ENCODE results near the gene PALD1.

Gene PALD1

DNA sequence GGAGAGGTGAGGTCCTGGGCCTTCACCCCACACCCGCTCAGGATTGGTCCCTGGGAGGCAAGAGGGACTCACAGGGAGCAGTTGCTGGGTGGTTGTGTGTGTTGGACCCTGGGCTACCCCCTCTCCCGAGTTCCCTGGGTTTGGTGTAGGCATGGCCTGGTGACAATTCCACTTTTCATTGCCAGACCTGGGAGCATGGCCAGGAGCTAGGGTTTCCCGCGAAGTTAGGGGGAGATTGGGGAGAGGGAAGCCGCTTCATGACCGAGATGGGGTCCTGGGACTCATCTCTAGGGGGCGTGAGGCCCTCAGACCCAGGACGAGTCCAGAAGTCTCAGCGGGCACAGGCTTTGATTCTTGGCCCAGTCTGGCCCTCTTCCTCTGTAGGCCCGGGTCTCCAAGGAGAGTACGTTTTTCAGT lies 606 bp downstream of the PALD1 start:
- no peaks in the 10 kb centered on the region for H3K27me3 ChIP-seq (ENCODE audit: low read length)

DNA sequence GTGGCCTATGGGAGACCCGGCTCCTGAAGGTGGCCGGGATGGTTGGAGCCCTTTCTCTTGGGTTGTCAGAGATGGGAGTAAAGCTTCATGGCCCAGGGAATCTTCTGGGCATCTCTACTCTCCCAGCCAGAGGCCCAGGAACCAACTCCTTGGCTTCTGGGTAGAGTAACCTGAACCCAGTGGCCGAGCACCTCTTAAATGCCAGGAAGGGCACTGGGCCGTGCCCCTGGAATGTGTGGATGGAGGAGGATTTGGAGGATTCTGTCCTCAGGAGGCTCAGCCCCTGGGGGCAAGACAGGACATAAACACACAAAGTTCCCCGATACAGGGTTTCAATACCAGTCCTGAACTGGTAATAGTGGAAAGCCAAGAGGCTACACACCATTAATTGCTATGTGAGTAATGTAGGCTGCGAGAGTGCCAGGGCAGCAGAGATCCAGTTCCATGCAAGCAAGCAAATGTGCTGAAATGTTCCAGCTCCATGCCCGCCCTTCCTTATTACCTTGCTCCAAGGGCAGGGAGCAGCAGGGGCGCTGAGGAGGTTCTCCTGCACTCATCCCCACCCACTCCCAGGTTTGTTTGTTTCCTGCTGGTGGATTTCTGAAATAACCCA lies 1.2 kb downstream of the PALD1 start:
- H3K9me3 ChIP-seq (ENCODE audit: insufficient read depth, low read length) = no peaks in the 10 kb centered on the region
- H4K20me1 ChIP-seq (ENCODE audit: low read depth, low read length) = no peaks in the 10 kb centered on the region
- H3K4me2 ChIP-seq (ENCODE audit: low read depth, low read length, poor library complexity, severe bottlenecking) = peak overlapping the region; percentile 95
- H3K27me3 ChIP-seq (ENCODE audit: low read length) = no peaks in the 10 kb centered on the region
- H3K79me2 ChIP-seq (ENCODE audit: insufficient read depth, low read length) = peaks cover 47% of the 10 kb centered on the region
- TF ChIP-seq, protein P1, sequence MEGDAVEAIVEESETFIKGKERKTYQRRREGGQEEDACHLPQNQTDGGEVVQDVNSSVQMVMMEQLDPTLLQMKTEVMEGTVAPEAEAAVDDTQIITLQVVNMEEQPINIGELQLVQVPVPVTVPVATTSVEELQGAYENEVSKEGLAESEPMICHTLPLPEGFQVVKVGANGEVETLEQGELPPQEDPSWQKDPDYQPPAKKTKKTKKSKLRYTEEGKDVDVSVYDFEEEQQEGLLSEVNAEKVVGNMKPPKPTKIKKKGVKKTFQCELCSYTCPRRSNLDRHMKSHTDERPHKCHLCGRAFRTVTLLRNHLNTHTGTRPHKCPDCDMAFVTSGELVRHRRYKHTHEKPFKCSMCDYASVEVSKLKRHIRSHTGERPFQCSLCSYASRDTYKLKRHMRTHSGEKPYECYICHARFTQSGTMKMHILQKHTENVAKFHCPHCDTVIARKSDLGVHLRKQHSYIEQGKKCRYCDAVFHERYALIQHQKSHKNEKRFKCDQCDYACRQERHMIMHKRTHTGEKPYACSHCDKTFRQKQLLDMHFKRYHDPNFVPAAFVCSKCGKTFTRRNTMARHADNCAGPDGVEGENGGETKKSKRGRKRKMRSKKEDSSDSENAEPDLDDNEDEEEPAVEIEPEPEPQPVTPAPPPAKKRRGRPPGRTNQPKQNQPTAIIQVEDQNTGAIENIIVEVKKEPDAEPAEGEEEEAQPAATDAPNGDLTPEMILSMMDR (IDR thresholded peaks at IDR 0.05; ENCODE audit: insufficient read depth, low read length, poor library complexity, severe bottlenecking) = no peak
- no peak for TF ChIP-seq EZH2phosphoT487 (conservative IDR thresholded peaks at IDR 0.05; ENCODE audit: low read length)
- no peak overlapping the region for H2AFZ ChIP-seq (ENCODE audit: low read depth, low read length, severe bottlenecking)
- peak overlapping the region; percentile 96 for H3K27ac ChIP-seq (ENCODE audit: low read depth, low read length)
- H3K4me3 ChIP-seq (ENCODE audit: insufficient read depth, low read length, poor library complexity, severe bottlenecking) = peak overlapping the region; percentile 80
- H3F3A ChIP-seq (ENCODE audit: insufficient read depth) = peaks cover 55% of the 10 kb centered on the region
- H3K36me3 ChIP-seq (ENCODE audit: low read length) = no peaks in the 10 kb centered on the region; the same call in 1 of the 2 replicates
- no peaks in the 10 kb centered on the region for H3K9me2 ChIP-seq (replicated peaks; ENCODE audit: insufficient read depth, low read length)
- H3K9ac ChIP-seq (ENCODE audit: low read length) = peak overlapping the region; percentile 91

More for the DNA sequence above, 606 bp downstream of the PALD1 start:
- Histone ChIP-seq H3K36me3 (ENCODE audit: low read length) (no peaks in the 10 kb centered on the region), H3K4me2 (ENCODE audit: low read depth, low read length, poor library complexity, severe bottlenecking) (peak overlapping the region; percentile 95), H3K4me3 (ENCODE audit: insufficient read depth, low read length, poor library complexity, severe bottlenecking) (peak overlapping the region; percentile 80), H3K27ac (ENCODE audit: low read depth, low read length) (peak overlapping the region; percentile 96), H3K9me3 (ENCODE audit: insufficient read depth, low read length) (no peaks in the 10 kb centered on the region), H3K79me2 (ENCODE audit: insufficient read depth, low read length) (peaks cover 47% of the 10 kb centered on the region), H4K20me1 (ENCODE audit: low read depth, low read length) (no peaks in the 10 kb centered on the region), H3F3A (ENCODE audit: insufficient read depth) (peaks cover 53% of the 10 kb centered on the region), H3K9me2 (replicated peaks; ENCODE audit: insufficient read depth, low read length) (no peaks in the 10 kb centered on the region), H2AFZ (ENCODE audit: low read depth, low read length, severe bottlenecking) (no peak overlapping the region), H3K9ac (ENCODE audit: low read length) (peak overlapping the region; percentile 91)
- TF ChIP-seq, protein P1 (IDR thresholded peaks at IDR 0.05; ENCODE audit: insufficient read depth, low read length, poor library complexity, severe bottlenecking) = peak; percentile 46
- TF ChIP-seq EZH2phosphoT487 (conservative IDR thresholded peaks at IDR 0.05; ENCODE audit: low read length) = no peak

DNA sequence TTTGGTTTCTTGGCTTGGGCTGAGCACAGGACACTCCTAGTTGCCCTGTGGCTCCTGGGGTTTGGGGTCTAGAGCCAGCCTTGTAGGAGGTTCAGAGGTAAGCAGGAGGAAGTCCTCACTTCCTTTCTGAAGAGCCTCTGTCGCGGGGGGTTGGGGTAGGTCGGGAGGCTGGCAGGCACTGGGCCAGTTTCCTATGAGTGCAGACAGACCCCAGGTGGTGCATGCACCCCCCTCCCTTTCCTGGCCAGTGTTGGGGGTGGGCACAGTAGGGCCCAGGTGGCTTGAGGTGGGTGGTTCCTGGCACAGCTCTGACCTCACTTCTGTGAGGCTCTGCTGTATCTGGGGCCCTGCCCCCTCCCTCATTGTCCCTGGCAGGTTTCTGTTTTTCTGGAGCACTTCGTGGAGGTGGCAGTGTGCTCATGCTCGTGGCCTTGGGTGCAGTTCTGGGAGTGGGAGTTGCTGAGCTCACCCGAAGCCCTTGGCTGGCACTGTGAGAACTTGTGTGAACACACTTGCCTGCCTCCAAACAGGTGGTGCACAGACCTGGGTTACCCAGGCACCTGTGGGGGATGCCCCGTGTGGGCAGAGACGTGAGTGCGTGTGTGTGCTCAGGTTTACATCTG lies 1.8 kb downstream of the PALD1 start:
- Histone ChIP-seq H3K27me3 (ENCODE audit: low read length) (no peaks in the 10 kb centered on the region), H3K27ac (ENCODE audit: low read depth, low read length) (peak overlapping the region; percentile 96), H3F3A (ENCODE audit: insufficient read depth) (peaks cover 56% of the 10 kb centered on the region), H3K4me2 (ENCODE audit: low read depth, low read length, poor library complexity, severe bottlenecking) (peak overlapping the region; percentile 95), H3K36me3 (ENCODE audit: low read length) (no peaks in the 10 kb centered on the region; the same call in 1 of the 2 replicates), H3K9me3 (ENCODE audit: insufficient read depth, low read length) (no peaks in the 10 kb centered on the region), H2AFZ (ENCODE audit: low read depth, low read length, severe bottlenecking) (no peak overlapping the region), H3K4me3 (ENCODE audit: insufficient read depth, low read length, poor library complexity, severe bottlenecking) (peak overlapping the region; percentile 80), H4K20me1 (ENCODE audit: low read depth, low read length) (no peaks in the 10 kb centered on the region), H3K9ac (ENCODE audit: low read length) (peak overlapping the region; percentile 91), H3K9me2 (replicated peaks; ENCODE audit: insufficient read depth, low read length) (no peaks in the 10 kb centered on the region), H3K79me2 (ENCODE audit: insufficient read depth, low read length) (peaks cover 50% of the 10 kb centered on the region)
- no peak for TF ChIP-seq EZH2phosphoT487 (conservative IDR thresholded peaks at IDR 0.05; ENCODE audit: low read length)
- TF ChIP-seq, protein P1 (IDR thresholded peaks at IDR 0.05; ENCODE audit: insufficient read depth, low read length, poor library complexity, severe bottlenecking) = no peak

Data from SU-DHL-6 (cell line).